Effector memory CD8-positive, alpha-beta T cell (primary cell): Measurements from ENCODE around the gene HEATR3.

Source experiments
- ATAC-seq: fragments of 150-1000 bp; cut with Tn5 transposase; replicated peaks from 2 replicates; pipeline ENCODE4 v1.10.0; 2021; ENCODE audit warnings: mild to moderate bottlenecking, moderate library complexity
- DNase-seq, 3 experiments: peaks; one replicate each; pipeline ENCODE4 v3.0.0; 2021
- H3K27ac Mint-ChIP-seq, 2 donors: one replicate each; pipeline ENCODE4 v1.8.0; 2022; ENCODE audit warnings: mild to moderate bottlenecking in 2 of 2, mixed read lengths in 2 of 2, moderate library complexity in 2 of 2
- H3K27me3 Mint-ChIP-seq, 2 donors: one replicate each; pipeline ENCODE4 v1.8.0; 2022; ENCODE audit warnings: mixed read lengths in 2 of 2
- H3K36me3 Mint-ChIP-seq: one replicate; pipeline ENCODE4 v1.8.0; 2022; ENCODE audit warnings: mild to moderate bottlenecking, moderate library complexity, mixed read lengths; ENCODE audit not compliant: insufficient read depth
- H3K4me1 Mint-ChIP-seq, 2 donors: one replicate each; pipeline ENCODE4 v1.8.0; 2022; ENCODE audit warnings: low read depth in 2 of 2, mixed read lengths in 2 of 2
- H3K4me3 Mint-ChIP-seq, 2 donors: one replicate each; pipeline ENCODE4 v1.8.0; 2022; ENCODE audit warnings: mild to moderate bottlenecking in 2 of 2, mixed read lengths in 2 of 2, moderate library complexity in 2 of 2
- H3K9me3 Mint-ChIP-seq, 2 donors: one replicate each; pipeline ENCODE4 v1.8.0; 2022; ENCODE audit warnings: mixed read lengths in 2 of 2

The HEATR3 gene

DNA sequence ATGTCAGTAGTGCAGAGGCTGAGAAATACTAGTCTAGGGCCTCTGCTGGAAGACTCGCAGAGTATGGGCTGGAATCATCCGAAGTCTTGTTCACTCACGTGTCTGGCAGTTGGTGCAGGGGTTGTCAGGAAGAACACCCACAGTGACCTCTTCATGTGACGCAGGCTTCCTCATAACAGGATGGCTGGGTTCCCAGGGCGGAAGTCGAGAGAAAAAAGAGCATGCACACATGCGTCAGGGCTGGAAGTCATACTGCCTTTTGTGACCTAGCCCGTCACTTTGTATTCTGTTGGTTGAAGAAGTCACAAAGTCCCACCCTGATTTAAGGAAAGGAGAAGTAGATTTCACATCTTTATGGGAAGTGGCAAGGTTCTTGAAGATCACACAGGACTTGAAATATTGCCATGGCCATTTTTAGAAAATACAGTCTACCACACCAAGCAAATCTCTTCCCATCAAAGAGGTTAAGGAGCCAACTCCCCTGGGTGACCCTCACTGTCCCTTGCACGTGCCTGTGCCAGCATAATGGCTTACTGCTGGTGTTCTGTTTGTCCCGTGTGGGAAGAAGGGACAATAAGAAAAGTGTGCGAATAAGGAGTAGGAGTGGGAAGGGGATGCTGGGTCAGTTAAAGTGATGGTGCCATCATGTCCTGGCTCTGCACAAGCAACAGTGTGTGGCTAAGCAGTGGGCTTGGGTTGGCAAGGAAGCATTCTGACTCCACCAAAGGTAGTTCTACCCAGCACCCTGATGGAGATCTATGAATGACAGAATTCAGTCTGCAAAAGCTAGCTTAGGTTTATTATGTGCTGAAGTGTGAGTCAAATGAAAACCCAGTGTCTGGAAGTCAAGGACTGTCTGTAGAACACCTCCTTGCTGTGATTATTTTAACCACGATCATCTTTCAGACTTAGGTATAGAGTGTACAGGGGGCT lies 28.1 kb downstream of the HEATR3 start:
- Mint-ChIP-seq H3K4me3 (no peak overlapping the region), H3K27me3 (no peaks in the 10 kb centered on the region), H3K36me3 (peaks cover 56% of the 10 kb centered on the region), H3K4me1 (peaks cover 0 to 2% of the 10 kb centered on the region in 2 donors), H3K9me3 (no peaks in the 10 kb centered on the region), H3K27ac (peak overlapping the region in 1 of 2 donors; percentile 78)
- ATAC-seq = peak; percentile 84
- DNase-seq = peak; percentile 1 to 3 (median 2)

GRCh38 chr16:50096791-50097190 lies 31.0 kb downstream of the HEATR3 start:
- H3K4me3 Mint-ChIP-seq = no peak overlapping the region
- peaks cover 0 to 2% of the 10 kb centered on the region in 2 donors for H3K4me1 Mint-ChIP-seq
- H3K27ac Mint-ChIP-seq = no peak overlapping the region
- H3K9me3 Mint-ChIP-seq = no peaks in the 10 kb centered on the region
- peaks cover 68% of the 10 kb centered on the region for H3K36me3 Mint-ChIP-seq
- ATAC-seq (no peak), DNase-seq (no peak)
- H3K27me3 Mint-ChIP-seq = no peaks in the 10 kb centered on the region

DNA sequence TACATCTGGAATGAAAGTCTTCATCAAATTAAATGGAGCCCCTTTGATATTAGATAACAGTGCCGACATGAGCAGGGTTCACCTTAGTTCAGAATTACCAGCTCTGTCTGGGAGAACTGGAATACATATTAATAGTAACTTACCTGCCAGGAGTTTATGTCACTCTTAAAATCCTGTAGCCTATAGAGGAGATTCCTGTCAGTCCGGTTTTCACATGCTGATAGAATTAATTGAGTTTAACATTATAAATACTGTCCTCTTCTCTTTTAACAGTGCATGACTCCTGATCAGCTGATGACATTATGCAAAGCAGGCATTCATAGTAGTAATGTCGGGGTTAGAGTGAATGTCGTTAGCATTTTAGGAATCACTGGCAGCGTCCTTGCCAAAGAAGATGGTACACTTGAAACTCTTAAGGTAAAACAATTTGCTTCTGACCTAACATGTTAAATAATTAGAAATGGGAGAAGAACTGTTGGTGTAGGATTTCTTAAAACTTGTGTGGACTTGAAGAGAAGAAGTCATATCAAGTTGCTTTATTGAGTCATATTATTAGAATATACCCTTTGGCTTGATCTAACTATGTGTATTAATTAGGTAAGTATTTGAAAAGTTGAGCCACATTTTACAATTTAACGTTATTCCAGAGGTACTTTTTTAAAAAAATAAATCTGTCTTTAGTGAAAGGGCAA lies 34.3 kb downstream of the HEATR3 start:
- H3K27me3 Mint-ChIP-seq = no peaks in the 10 kb centered on the region
- peaks cover 71% of the 10 kb centered on the region for H3K36me3 Mint-ChIP-seq
- no peaks in the 10 kb centered on the region for H3K4me1 Mint-ChIP-seq
- no peak overlapping the region for H3K27ac Mint-ChIP-seq
- no peaks in the 10 kb centered on the region for H3K9me3 Mint-ChIP-seq
- no peak overlapping the region for H3K4me3 Mint-ChIP-seq
- ATAC-seq = no peak
- no peak for DNase-seq

DNA sequence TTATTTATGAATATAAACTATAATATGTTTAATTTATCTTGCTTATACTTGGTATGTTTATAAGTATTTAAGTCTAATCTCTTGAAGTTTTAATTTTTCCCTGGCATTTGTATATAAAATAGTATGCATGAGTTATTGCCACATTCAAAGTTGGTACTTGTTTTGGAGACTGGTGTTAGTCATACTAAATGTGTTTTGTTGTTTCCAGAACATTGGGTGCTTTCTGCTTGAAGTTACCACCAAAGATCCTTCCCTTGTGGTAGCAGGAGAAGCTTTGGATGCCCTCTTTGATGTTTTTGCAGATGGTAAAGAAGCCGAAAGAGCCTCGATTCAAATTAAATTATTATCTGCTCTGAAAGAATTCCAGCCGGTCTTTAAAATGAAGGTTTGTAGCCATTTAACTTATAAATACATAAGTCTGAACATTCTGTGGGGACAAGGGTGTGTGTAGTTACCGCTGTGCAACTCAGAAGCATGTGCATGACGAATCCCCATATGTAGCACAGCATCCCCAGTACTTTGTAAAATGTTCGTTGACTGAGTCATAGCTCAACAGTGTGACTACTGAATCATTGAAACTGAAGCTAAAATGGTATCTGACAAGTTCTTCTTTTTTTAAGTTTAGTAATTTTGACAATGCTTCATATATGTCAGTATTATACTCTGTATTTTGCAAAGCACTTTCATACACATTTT lies 36.4 kb downstream of the HEATR3 start:
- Mint-ChIP-seq H3K27me3 (no peaks in the 10 kb centered on the region), H3K4me3 (no peak overlapping the region), H3K36me3 (peaks cover 61% of the 10 kb centered on the region), H3K4me1 (no peaks in the 10 kb centered on the region), H3K9me3 (no peaks in the 10 kb centered on the region), H3K27ac (no peak overlapping the region)
- DNase-seq = no peak
- no peak for ATAC-seq

DNA sequence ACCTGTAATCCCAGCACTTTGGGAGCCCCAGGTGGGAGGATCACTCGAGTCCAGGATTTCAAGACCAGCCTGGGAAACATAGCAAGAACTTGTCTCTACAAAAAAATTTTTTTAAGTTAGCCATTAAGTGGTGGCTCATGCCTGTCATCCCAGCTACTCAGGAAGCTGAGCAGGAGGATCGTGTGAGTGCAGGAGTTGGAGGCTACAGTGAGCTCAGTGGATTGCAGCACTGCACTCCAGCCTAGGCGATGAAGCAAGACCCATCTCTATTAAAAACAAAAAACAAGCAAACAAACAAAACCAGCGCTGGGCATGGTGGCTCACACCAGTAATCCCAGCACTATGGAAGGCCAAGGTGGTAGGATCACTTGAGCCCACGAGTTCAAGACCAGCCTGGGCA lies 38.0 kb downstream of the HEATR3 start:
- H3K27ac Mint-ChIP-seq = no peak overlapping the region
- no peaks in the 10 kb centered on the region for H3K4me1 Mint-ChIP-seq
- no peak for ATAC-seq
- H3K9me3 Mint-ChIP-seq = no peaks in the 10 kb centered on the region
- peaks cover 50% of the 10 kb centered on the region for H3K36me3 Mint-ChIP-seq
- H3K4me3 Mint-ChIP-seq = no peak overlapping the region
- DNase-seq = no peak
- no peaks in the 10 kb centered on the region for H3K27me3 Mint-ChIP-seq

DNA sequence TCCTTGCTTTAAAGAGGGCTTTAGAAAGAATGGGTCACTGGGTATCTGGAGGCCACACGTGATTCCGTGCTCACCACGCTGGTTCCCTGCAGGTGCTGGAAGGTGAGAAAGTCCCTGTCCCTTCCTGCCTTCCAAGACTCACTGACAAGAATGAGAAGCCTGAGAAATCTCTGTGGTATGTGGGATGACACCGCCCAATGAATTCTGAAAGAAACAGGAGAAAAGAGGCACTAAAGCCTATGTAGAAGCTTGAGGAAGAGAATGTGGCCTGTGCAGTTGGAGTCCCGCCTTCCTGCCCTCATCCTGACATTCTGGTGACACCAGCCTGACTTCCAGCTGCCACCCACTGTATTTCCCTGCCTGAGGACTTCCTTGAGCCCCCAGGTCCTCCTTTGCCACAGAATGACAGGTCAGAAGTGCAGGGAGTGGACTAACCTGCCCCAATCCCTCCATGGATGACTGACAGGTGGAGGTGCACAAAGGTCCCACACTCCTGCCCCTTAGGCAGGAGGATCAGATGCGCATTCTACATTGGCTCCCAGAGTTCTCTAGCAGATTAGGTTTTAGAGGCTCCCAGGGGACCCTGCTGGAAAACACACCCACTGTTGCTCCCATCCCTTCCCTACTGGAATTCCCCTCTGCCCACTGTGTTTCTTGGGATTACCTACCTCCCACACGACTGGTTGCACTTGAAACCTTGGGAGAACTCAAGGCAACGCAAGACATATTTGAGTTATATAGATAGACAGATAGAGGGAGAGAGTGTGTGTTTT lies 48.8 kb downstream of the HEATR3 start:
- Mint-ChIP-seq H3K4me3 (no peak overlapping the region), H3K9me3 (no peaks in the 10 kb centered on the region), H3K27ac (no peak overlapping the region), H3K36me3 (no peaks in the 10 kb centered on the region), H3K4me1 (no peaks in the 10 kb centered on the region), H3K27me3 (no peaks in the 10 kb centered on the region)
- ATAC-seq = no peak
- DNase-seq = no peak

DNA sequence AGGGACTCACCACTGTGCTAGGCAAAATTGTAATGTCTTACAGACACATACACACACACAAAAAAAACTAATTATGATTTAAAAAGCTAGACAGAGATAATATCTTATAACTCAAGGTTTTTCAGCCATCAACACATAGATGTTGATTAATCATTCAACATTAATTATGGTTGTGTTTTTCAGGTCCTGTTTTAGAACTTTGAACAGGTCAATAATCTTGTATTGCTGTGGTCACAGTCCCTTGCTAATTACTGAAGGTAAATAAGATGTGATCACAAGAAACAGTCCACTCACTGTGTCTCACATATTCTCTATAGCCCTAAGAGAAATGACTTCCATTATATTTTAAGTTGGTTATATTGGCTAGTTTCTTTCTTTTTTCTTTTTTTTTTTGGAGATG lies 54.9 kb downstream of the HEATR3 start:
- Mint-ChIP-seq H3K27me3 (no peaks in the 10 kb centered on the region), H3K36me3 (no peaks in the 10 kb centered on the region), H3K27ac (no peak overlapping the region), H3K9me3 (no peaks in the 10 kb centered on the region), H3K4me3 (no peak overlapping the region), H3K4me1 (peaks cover 0 to 5% of the 10 kb centered on the region in 2 donors)
- ATAC-seq (no peak), DNase-seq (no peak)

GRCh38 chr16:50121278-50121677 lies 55.5 kb downstream of the HEATR3 start:
- Mint-ChIP-seq H3K9me3 (no peaks in the 10 kb centered on the region), H3K27ac (peak overlapping the region in 1 of 2 donors; percentile 11), H3K36me3 (no peaks in the 10 kb centered on the region), H3K4me1 (peaks cover 0 to 5% of the 10 kb centered on the region in 2 donors), H3K4me3 (no peak overlapping the region), H3K27me3 (no peaks in the 10 kb centered on the region)
- ATAC-seq (no peak), DNase-seq (no peak)

DNA sequence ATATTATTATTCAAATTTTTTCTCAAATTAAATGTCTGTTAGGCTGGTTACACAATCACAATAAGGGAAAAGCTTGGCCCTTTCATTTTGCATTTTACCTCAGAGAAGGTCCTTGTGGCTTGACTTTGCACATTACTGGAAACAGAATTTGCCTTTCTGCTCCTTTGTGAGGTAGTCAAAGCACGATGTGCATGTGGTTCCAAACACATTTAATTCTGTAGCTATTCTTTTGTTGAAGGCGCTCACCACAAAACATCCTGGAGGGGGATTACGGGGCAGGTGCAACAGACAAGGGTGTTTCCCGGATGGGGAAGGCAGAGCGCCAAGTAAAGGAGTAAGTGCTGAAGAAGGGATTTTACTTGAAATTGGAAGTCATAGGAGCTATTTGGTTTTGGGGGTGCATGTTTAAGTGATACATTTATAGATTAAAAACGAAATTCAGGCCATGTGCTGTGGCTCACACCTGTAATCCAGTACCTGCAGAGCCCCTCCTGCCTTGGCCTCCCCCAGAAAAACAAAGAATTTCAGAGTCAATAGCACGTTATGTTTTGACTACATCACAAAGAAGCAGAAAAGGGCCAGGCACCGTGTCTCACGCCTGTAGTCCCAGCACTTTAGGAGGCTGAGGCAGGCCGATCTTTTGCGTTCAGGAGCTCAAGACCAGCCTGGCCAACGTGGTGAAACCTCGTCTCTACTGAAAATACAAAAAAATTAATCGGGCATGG lies 56.1 kb downstream of the HEATR3 start:
- no peak for DNase-seq
- no peaks in the 10 kb centered on the region for H3K9me3 Mint-ChIP-seq
- H3K27ac Mint-ChIP-seq = peak overlapping the region in 1 of 2 donors; percentile 11
- ATAC-seq = peak; percentile 59
- H3K4me1 Mint-ChIP-seq = peaks cover 0 to 5% of the 10 kb centered on the region in 2 donors
- H3K27me3 Mint-ChIP-seq = no peaks in the 10 kb centered on the region
- no peaks in the 10 kb centered on the region for H3K36me3 Mint-ChIP-seq
- no peak overlapping the region for H3K4me3 Mint-ChIP-seq

DNA sequence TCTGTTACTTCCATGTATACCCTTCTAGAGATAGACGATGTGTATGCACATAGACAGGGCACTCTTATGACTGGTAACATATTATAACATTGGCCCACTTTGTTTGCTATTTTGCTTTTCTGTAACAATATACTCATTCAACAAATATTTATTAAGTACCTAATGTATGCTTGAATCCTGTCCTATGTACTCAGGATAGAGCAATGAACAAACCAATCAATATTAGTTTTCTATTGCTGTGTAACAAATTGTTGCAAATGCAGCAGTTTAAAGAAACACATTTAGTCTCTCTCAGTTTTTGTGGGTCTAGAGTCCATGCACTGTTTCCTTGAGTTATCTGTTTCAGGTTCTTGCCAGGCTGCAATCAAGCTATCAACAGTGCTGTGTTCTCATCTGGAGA lies 57.6 kb downstream of the HEATR3 start:
- peaks cover 0 to 5% of the 10 kb centered on the region in 2 donors for H3K4me1 Mint-ChIP-seq
- H3K36me3 Mint-ChIP-seq = no peaks in the 10 kb centered on the region
- H3K9me3 Mint-ChIP-seq = no peaks in the 10 kb centered on the region
- H3K4me3 Mint-ChIP-seq = no peak overlapping the region
- DNase-seq (no peak), ATAC-seq (no peak)
- H3K27ac Mint-ChIP-seq = no peak overlapping the region
- no peaks in the 10 kb centered on the region for H3K27me3 Mint-ChIP-seq

DNA sequence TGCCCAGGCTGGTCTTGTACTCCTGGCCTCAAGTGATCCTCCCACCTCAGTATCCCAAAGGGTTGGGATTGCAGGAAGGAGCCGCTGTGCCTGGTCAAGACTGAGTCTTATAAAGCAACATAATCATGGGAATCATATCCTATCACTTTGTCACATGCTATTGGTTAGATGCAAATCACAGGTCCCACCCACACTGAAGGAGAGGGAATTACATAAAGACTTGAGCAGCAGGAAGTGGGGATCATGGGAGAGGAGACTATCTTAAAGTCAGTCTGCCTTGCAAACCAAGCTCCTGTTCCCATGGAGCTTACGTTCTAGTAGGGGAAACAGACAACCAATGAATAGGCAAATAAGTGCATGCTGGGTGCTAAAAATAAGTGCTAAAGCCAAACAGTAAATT lies 59.0 kb downstream of the HEATR3 start:
- peaks cover 0 to 7% of the 10 kb centered on the region in 2 donors for H3K27me3 Mint-ChIP-seq
- no peak for ATAC-seq

GRCh38 chr16:50126183-50126582 lies 60.4 kb downstream of the HEATR3 start:
- Mint-ChIP-seq H3K9me3 (no peaks in the 10 kb centered on the region), H3K4me3 (no peak overlapping the region), H3K36me3 (no peaks in the 10 kb centered on the region), H3K27me3 (peaks cover 0 to 7% of the 10 kb centered on the region in 2 donors), H3K4me1 (peaks cover 0 to 5% of the 10 kb centered on the region in 2 donors), H3K27ac (no peak overlapping the region)
- no peak for DNase-seq
- ATAC-seq = no peak

More for the DNA sequence above, 59.0 kb downstream of the HEATR3 start:
- H3K4me1 Mint-ChIP-seq = peaks cover 0 to 5% of the 10 kb centered on the region in 2 donors
- H3K4me3 Mint-ChIP-seq = no peak overlapping the region
- no peaks in the 10 kb centered on the region for H3K36me3 Mint-ChIP-seq
- no peaks in the 10 kb centered on the region for H3K9me3 Mint-ChIP-seq
- H3K27ac Mint-ChIP-seq = no peak overlapping the region
- no peak for DNase-seq
